ENCODE data around the gene DMWD. TPM values are rescaled to one million over a fixed set of nuclear protein-coding genes. Genes with fewer than 3 reads are reported as not detected.

Gene DMWD
- polyA plus RNA-seq, 1 of the 3 experiments (the other 2 are of a cell fraction) = 40.6 TPM

GRCh38 chr19:45809643-45810159 lies 17.1 kb upstream of the DMWD start (continued):
- peak; percentile 56; the same call in 1 of the 2 replicates for TF ChIP-seq MAX (IDR thresholded peaks at IDR 0.05; ENCODE audit: low read depth)
- no peak for TF ChIP-seq TAF1 (IDR thresholded peaks at IDR 0.05; ENCODE audit: borderline replicate concordance, low read depth, low read length)
- TF ChIP-seq EZH2phosphoT487 (IDR thresholded peaks at IDR 0.05; ENCODE audit: borderline replicate concordance, low read depth) = no peak
- TF ChIP-seq ZBTB33 (IDR thresholded peaks at IDR 0.05; ENCODE audit: borderline replicate concordance, low read depth) = no peak
- TF ChIP-seq USF1 (IDR thresholded peaks at IDR 0.05; ENCODE audit: borderline replicate concordance, low read depth) = no peak
- no peak for TF ChIP-seq GABPA (IDR thresholded peaks at IDR 0.05; ENCODE audit: low read depth)

- H4K20me1 ChIP-seq (ENCODE audit: insufficient read depth) = no peaks in the 10 kb centered on the region
- H3K4me3 ChIP-seq (ENCODE audit: low read depth in 2 of 2, low read length in 1 of 2) = no peak overlapping the region
- no peaks in the 10 kb centered on the region for H3F3A ChIP-seq (replicated peaks; ENCODE audit: insufficient read depth)
- DNase-seq = no peak
- ChIA-PET POLR2A (interaction anchor here (2.1 kb wide), 1 partner anchor 11 kb away, joined by 6 read pairs; no protein-coding TSS in a partner anchor), CTCF (interaction anchor here (0.8 to 3.3 kb wide), 2 partner anchors 11 to 44 kb away, joined by 3 to 26 read pairs; no protein-coding TSS in a partner anchor)
- no peak overlapping the region for H2AFZ ChIP-seq (ENCODE audit: low read depth)
- H3K36me3 ChIP-seq (replicated peaks in 1 of 2; ENCODE audit: control insufficient read depth in 1 of 2, insufficient read depth in 2 of 2, low read length in 1 of 2) = no peaks in the 10 kb centered on the region
- no peaks in the 10 kb centered on the region for H3K9me2 ChIP-seq
- no peaks in the 10 kb centered on the region for H3K79me2 ChIP-seq (ENCODE audit: insufficient read depth)
- H3K9ac ChIP-seq = no peak overlapping the region
- TF ChIP-seq RFX5 (IDR thresholded peaks at IDR 0.05; ENCODE audit: low read length) (no peak), ELF1 (IDR thresholded peaks at IDR 0.05) (no peak), IRF3 (IDR thresholded peaks at IDR 0.05; ENCODE audit: low read depth, low read length) (no peak), NFIC (IDR thresholded peaks at IDR 0.05; ENCODE audit: borderline replicate concordance) (no peak), JUND (IDR thresholded peaks at IDR 0.05) (no peak), NRF1 (IDR thresholded peaks at IDR 0.05; ENCODE audit: low read depth, low read length) (no peak), ZBTB33 (IDR thresholded peaks at IDR 0.05; ENCODE audit: borderline replicate concordance, low read depth) (no peak), GATA2 (CRISPR knock-in tag; IDR thresholded peaks at IDR 0.05) (no peak), PBX3 (IDR thresholded peaks at IDR 0.05) (no peak), FOSL2 (IDR thresholded peaks at IDR 0.05; ENCODE audit: borderline replicate concordance, low read depth) (no peak), USF1 (IDR thresholded peaks at IDR 0.05; ENCODE audit: borderline replicate concordance, low read depth) (no peak)
- H3K4me2 ChIP-seq = no peak overlapping the region
- H3K27me3 ChIP-seq (ENCODE audit: insufficient read depth) = no peaks in the 10 kb centered on the region
- no peak overlapping the region for H3K27ac ChIP-seq (ENCODE audit: low read depth in 2 of 2, low read length in 1 of 2)
- peaks cover 0 to 10% of the 10 kb centered on the region in 2 experiments; a peak in 3 of 4 replicates for H3K4me1 ChIP-seq (ENCODE audit: control insufficient read depth in 1 of 2, insufficient read depth in 2 of 2, low read depth in 1 of 2, low read length in 1 of 2)
- no peaks in the 10 kb centered on the region for H3K9me3 ChIP-seq
Measured at GRCh38 chr19:45805719-45806118, 13.1 kb upstream of the DMWD start.

Data from SK-N-SH (cell line).